HG03432 (cell line): ENCODE data around the gene MAP2K6.

Experiments
- ATAC-seq: cut with Tn5 transposase; IDR thresholded peaks from one replicate; pipeline ENCODE4 v1.9.1; 2021; ENCODE audit warnings: mild to moderate bottlenecking, moderate library complexity; ENCODE audit not compliant: unreplicated experiment

Gene MAP2K6

DNA sequence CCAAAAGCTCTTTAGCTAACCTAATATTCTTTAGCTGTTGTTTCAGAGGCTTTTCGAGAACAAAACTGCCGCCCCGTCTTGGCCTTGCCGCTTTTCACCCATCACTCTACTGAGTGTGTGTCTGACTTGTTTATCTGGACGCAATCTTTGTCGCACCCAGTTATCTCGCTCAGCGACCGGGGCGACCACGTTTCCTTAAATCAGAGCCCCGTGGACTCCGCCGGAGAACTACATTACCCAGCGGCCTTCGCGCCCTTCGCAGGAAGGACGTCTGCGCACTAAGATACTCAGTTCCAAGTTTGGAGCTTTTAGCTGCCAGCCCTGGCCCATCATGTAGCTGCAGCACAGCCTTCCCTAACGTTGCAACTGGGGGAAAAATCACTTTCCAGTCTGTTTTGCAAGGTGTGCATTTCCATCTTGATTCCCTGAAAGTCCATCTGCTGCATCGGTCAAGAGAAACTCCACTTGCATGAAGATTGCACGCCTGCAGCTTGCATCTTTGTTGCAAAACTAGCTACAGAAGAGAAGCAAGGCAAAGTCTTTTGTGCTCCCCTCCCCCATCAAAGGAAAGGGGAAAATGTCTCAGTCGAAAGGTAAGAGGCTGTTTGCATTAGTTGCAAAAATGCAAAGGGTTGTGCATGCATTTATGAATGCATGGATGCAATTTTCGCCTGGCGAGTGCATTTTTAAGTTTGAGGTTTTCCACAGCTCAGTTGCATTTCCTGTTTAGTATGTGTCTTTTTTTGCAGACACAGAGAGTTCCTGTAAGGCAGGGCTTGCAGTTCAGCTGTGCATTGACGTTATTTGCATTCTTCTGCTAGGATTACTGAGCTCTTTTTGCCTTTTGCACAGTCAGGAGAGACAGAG, at the start of gene MAP2K6:
Gene MAP2K6 (plus strand): TSS at position 290 of the 867 bp plus-strand sequence. CDS start 288 bp downstream, at position 578.
- ATAC-seq: peak; percentile 97

DNA sequence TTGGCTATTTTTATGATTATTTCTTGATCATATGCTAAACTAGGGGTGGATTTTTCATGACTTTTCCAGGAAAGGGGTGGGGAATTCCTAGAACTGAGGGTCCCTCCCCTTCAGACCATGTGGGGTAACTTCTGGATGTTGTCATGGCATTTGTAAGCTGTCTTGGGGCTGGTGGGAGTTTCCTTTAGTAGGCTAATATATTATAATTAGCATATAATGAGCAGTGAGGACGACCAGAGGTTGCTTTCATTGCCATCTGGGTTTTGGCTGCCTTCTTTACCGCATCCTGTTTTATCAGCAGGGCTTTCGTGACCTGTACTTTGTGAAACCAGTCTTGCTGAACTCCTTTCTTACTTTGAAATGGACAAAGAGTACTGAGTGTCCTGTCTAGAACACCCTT, 47.2 kb upstream of the MAP2K6 start:
- ATAC-seq: peak; percentile 94

DNA sequence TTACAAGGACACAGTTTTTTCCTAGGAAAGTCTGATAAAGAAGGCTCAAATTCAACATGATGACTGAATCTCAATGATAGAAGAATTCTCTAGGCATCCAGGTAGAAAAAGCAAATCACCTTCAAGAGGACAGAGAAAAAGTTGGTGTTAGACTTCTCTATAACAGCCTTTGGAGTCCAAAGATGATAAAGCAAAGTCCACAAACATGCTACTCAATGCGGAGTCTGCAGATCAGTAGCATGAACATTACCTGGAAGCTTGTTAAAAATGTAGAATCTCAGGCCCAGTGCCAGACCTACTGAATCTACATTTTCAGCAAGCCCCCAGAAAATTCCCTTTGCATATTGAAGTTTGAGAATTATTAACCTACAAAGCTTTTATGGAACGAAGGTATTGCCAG, 41.4 kb upstream of the MAP2K6 start:
- no peak for ATAC-seq

DNA sequence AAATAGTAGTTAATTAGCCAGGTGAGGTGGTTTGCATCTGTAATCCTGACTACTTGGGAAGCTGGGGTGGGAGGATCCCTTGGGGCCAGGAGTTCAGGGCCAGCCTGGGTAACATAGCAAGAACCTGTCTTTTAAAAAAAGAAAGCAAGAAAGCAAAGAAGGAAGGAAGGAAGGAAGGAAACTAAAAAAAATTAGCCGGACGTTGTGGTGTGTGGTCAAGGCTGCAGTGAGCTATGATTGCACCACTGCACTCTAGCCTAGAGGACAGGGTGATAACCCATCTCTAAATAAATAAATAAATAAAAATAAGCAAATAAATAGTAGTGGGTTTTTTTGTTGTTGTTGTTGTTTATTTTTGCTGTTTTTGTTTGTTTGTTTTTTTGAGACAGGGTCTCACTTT, 39.3 kb upstream of the MAP2K6 start:
- no peak for ATAC-seq

DNA sequence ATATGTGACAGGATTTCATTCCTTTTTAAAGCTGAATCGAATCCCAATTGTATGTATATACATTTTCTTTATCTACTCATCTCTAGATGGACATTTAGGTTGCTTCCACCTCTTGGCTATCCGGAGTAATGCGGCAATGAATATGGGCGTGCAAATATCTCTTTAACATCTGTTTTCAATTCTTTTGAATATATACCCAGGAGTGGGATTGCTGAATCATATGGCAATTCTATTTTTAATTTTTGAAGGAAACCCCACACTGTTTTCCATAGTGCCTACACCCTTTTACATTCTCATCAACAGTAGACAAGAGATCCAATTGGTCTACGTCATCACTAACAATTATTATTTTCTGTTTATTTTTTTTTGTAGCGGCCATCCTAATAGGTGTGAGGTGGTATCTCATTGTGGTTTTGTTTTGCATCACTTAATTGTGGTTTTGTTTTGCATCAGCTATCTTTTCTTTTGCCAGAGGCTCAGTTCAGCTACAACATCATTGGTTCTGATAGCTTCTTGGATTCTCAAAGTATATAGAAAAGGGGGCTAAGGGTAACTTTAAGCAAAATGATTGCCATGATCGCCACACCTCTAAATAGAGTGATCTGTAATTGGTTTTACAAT, 25.6 kb upstream of the MAP2K6 start:
- no peak for ATAC-seq

DNA sequence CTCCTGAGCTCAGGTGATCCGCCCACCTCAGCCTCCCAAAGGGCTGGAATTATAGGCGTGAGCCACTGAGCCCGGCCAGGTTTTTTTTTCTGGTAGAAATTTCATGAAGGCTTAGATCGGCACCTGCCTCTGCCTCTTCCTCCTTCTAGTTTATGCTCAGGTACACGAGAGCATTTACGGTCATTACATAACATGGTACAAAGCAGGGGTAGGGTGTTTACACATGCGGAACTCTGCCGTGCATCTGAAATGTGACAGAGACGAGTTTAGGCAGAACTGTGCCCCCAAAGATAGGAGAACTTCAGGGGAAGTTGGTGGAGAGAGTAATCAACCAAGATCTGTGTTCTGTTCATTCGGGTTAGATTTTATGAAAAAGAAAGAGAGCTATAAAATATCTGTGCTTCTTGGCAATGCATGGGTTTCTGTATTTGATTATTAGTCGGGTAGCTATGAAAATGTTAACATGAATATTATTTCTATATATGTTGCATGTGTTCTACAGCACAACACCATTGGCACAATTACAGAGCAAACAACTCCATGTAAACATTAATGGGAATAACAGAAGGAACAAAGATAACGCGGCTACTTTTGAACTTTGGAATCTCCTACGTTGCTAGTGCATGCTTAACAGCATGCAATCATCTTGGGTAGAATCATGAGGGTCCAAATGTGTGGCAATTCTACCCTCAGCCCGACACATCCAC, 23.5 kb upstream of the MAP2K6 start:
- no peak for ATAC-seq

DNA sequence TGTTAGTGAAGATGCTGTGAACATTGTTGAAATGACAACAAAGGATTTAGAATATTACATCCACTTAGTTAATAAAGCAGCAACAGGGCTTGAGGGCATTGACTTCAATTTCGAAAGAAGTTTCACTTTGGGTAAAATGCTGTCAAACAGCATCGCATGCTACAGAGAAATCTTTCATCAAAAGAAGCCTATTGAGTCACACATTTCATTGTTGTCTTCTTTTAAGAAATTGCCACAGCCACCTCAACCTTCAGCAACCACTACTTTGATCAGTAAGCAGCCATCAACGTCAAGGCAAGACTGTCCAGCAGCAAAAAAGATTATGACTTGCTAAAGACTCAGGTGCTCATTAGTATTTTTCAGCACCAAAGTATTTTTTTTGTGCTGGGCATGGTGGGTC, 13.2 kb upstream of the MAP2K6 start:
- ATAC-seq: no peak

DNA sequence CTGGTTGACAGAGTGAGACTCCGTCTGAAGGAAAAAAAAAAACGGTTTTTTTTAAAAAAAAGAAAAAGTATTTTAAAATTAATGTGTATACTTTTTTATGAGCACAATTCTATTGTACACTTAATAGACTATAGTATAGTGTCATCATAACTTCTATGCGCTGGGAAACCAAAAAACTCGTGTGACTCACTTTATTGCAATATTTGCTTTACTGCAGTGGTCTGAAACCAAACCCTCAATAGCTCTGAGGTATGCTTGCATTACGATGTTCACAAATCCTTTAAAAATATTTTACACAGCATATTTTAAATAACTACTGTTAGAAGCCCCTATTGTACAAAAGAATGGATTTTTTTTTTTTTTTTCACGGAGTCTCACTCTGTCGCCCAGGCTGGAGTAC, 12.4 kb upstream of the MAP2K6 start:
- no peak for ATAC-seq

DNA sequence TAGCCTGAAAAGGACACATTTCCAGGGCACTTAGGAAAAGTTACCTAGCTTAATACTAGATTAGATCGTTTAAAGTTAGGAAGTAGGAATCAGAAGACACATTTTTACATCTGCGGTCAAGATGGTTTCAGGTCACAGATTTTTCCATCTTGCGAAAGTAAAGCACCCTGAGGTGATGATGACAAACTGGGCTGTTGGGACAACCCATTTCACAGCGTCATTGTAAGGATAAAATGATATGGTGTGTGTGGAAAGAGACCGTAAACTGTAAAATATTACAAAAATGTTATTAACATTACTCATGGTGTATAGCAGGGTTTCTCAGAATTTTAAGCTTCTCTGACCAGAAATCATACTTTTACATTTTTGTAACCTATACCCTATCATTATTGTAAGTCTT, 10.1 kb upstream of the MAP2K6 start:
- no peak for ATAC-seq

DNA sequence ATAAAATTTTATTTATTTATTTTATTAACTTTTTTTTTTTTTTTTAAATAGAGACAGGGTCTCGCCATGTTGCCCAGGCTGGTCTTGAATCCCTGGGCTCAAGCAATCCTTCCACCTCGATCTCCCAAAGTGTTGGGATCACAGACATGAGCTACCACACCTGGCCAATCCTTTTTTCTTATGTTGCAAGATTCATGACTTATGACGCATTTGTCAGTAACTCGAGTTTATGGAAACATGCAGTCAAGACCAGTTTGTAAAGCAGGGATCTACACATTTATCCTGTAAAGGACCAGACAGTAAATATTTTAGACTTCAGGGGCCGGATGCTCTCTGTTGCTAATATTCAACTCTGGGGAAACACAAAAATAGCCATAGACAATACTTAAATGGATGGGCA, 9.4 kb upstream of the MAP2K6 start:
- ATAC-seq: no peak

DNA sequence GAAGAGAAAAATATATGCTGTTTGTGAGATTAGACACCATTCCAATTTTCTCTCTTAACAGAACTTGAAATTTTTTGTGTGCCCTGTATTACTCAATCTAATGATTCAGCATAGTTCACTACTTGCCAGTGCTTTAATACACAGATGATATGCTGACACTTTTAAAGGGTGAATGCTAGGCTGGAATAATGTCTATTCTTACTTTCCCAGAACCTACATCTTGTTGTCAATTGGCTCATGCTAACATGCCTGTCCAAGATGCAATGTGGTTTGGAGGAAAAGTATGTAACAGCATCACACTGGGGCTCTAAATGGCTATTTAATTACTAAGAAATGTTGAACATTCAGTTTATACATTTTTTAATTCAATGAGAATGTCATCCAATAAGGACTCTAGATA, 7.6 kb upstream of the MAP2K6 start:
- ATAC-seq: no peak

DNA sequence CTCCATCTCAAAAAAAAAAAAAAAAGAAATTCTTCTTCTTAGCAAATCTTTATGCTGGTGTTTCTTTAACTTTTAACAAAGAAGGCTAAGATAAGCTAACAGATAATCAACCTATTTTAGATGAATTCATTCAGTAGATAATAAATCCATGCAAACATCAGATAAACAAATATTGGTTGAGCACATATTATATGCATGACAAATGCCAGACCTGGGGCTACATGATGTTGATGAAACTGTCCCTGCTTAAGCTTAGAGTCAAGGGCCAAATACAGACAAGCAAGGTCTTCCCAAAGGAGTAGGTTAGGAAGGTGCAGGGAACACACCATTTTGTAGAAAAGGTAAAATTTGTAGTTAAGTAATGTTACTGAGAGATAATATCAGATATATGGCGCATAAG, 6.7 kb upstream of the MAP2K6 start:
- no peak for ATAC-seq

DNA sequence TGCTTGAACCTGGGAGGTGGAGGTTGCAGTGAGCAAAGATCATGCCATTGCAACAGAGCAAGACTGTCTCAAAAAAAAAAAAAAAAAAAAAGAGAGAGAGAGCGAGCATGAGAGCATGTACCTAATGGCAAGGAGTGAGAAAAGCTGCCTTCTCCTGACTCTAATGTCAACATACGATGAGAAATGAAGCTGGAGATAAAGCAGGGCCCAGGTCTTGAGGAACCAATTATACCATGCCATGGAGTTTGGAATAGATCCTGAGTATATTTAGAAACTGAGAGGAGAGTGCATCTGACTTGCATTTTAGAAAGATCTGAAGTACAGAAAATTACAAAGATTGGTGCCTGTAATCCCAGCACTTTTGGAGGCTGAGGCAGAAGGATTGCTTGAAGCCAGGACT, 3.8 kb upstream of the MAP2K6 start:
- ATAC-seq: no peak

DNA sequence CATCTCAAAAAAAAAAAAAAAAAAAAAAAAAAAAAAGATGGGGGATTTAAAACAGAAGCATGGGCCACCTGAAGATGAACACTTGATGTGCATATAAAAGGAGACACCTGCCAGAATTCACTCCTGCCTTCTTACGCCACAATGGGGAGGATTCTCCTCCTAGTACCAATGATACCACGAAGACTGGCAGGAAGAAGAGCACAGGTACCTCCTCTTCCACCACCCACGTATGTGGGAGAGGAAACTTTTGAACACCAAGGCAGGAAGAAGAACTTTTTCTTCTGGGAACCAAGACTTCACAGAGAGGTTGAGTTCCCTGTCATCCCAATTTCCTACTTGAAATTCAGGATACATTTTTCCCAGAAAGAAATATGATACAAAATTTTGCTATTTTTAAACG, 2.7 kb upstream of the MAP2K6 start:
- no peak for ATAC-seq

DNA sequence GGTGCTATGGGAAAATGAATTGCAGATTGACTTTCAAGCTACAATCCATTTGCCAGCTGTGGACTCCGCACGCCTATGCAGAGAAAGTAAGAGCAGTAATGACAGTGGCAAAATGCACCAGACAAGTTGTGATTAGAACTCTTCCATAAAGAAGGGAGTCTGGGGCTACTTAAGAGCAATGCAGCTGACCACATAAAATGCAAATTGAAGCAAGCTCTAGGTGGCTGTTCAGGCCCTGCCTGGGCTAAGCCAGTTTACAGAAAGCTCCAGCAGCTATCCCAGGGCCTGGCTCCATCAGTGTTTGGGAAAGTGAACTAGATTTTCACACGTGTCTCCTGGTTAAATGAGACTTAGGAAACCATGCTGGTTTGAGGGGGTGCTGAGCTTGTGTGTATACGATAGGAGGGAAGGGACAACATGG, 2.2 kb upstream of the MAP2K6 start:
- ATAC-seq: no peak

DNA sequence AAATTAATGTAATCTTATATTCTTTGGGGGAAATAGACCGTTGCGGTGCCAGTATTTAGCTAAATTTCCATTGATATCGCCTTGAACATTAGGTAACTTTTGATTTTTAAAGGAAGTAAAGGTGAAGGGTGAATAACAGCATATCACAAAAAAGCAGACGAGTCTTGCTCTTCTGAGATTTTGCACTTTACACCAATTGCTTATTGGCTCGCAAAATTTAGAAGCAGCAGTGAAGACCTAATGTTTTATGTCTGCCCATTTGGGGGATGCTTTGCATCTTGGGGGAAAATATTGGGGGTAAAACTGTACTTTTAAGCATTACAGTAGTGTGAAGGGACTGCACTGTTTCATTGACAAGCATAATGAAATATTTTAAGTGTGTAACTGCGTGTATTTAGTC, 934 bp downstream of the MAP2K6 start:
- ATAC-seq: no peak

DNA sequence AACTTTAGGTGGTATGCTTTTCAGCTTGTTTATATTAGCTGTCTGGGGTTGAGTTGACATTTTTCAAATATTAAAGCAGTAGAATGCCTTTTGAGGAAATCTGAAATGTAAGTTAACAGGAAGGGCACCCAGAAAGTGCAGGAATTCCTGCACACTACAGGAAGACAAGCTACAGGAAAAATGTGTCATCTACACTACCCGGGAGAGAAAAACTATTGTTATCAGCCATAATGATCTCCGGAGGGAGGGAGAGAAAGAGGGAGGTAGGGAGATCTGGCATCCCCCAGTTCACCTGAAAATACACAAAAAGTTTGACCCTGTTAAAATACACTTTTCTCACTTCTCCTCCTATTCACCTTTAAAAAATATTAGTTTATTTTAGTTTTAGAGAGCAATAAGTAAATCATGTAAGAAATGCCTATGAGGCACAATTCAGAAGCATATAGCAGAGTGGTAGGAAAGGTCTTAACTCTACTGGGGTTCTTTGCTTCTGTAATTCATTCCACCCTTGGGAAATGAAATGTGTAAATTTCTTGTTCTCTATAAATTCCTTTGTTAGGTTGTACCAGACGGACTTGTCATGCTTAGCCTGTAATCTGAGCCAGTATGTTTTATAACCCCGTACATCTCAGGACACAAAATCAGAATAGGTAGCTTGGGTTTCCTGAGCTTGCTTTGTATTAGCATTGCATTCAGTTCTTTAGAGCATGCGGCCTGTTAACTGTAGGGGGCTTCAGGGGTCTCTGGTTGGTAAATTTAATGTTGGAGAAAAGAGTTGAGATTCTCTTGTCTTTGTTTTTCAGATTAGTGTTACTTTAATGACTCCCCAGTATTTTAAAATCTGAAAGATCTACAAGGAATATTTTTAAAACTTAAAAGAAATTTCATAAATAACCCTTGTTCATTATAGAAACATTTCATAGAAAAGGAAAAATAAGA, 3.3 kb downstream of the MAP2K6 start:
- ATAC-seq: no peak

DNA sequence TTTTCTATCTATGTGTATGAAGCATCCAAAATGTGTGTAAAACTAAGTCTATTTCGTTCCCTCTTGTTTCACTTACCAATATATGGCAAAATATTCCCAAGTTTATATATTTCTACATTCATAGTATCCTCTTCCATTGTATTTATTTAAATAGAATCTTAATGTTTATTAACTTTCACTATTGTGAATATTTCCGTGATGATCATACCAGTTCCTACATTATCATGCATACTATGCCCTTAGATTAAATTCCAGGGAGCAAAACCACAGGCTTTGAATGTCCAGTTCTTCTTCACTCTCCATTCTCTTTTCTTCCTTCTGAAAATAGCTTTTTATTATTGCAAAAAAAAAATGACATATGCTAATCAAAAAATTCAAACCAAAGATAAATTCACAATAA, 4.0 kb downstream of the MAP2K6 start:
- ATAC-seq: no peak

DNA sequence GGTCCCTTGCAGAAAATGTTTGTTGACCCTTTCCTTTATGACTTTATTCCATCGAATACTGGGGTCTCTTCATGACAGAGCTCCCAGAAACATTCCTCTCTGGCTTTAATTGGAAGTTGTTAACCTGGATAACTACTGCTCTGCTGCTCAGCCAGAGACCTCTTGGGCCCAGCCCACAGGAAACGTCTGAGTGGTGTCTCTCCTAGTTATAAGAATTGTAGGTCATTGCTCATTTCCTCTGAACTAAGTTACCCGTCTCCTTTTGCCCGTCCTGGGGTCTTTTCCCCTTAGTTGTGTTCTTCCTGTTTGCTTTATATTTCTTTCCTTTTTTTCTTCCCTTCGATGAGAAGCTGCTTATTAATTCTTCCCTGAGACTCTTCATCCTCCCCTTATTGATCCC, 9.0 kb downstream of the MAP2K6 start:
- no peak for ATAC-seq

DNA sequence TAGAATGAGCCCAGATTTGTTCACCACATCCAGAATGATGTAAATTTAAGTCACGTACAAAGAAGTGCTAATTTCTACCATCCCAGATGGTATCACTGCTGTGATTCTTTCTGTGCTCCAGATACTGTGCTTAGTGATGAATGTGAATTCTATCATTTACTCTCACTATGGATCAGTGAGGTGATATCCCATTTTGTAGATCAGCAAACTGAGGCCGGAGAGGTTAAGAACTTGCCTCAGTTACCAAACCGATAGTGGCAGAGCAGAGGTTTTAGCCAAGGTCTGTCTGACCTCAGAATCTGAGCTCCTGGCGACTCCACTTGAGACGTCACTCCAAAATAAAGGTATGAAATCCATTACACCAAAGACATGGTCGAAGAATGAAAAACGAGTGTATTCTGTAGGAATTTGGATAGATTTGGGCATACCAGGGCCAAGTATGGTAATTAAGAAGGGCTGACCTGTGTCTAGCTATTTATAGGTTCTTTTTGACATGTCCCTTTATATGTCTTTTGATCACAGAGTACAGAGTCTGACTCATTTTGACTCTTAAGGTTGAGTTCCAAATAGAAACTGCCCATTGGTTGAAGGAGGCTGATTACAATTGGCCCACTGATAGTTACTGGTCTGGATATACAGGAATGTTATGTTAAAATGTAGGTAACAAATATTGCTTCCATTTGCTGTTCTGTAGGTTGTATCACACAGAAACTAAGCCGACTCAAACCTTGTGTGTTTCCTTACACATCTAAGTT, 10.0 kb downstream of the MAP2K6 start:
- ATAC-seq: no peak
